NCI-H2171 treated with DMSO at 0.1 percent for 48 hours (cell line): ENCODE results near the gene PHACTR3.

Experiments used
- DNase-seq: peaks from one replicate; lab custom pipeline; 2025; lab: John Stamatoyannopoulos, UW

PHACTR3 gene

DNA sequence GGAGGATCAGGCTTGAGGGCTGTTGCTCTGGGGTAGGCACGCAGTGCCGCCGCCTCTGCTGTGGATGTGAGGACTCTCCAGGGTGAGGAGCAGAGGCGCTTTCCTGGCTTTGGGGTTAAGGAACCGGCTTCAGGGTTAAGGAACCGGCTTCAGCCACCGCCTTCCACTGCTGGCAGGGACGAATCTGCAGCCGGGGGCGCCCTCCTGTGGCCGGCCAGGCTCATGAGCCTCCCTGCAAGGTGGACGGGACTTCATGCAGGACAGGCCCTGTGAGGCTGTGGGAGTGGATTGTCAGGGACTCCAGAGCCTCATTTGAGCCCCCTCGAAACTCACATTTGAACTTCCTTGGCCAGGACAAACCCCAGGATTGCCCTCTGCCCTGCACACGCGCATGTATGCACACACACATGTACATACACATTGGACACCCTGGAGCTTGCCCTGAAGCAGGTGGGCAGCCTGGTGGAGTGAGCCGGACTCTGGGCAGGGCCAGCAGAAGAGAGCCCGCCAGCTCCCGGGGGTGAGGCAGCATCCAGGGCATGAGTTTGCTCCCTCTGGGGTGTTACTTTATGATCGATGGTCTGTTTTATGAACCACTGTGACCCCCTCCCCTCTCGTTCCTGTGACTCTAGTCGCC, 146.9 kb downstream of the PHACTR3 start:
- peak; percentile 24 for DNase-seq

GRCh38 chr20:59752101-59752586, 147.8 kb downstream of the PHACTR3 start:
- DNase-seq: no peak

- no peak for DNase-seq
These were observed 148.5 kb downstream of the PHACTR3 start for GRCh38 chr20:59752704-59753460.

DNA sequence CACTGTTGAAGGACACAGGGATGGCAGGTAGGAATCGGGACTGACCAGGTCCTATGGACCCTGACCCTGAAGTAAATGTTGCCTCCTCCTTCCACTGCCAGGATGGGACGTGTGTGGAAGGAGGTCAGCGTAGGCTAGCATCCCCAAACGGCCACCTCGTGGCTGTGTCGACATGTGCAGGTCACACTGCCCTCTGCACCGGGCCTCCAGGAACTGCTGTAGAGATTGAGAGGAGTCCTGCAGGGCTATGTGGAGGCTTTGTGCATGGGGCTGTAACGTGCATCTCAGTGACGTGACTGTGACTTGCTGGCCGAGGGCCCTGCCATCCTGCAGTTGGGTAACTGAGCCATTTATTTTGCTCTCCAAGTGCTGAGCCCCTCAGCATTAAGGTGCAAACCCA, 149.5 kb downstream of the PHACTR3 start:
- no peak for DNase-seq

GRCh38 chr20:59754551-59754950, 150.2 kb downstream of the PHACTR3 start:
- DNase-seq: no peak

- no peak for DNase-seq
These were observed 151.9 kb downstream of the PHACTR3 start for GRCh38 chr20:59756241-59756640.

DNA sequence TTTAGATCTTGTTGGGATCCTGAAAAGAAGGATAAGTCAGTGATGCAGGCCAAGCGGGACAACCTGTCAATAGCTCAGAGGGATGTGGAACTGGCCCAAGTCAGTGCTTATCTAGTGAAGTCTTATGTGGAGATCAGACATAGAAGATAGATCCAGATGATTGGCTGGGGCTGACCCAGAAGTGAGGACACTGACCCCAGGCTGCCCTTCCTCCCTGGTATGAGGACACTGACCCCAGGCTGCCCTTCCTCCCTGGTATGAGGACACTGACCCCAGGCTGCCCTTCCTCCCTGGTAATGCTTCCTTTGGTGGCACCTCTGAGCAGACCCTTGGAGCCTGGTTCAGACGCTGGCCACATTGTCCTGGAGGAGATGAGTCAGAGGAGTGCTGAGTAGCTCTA, 159.7 kb downstream of the PHACTR3 start:
- no peak for DNase-seq

DNA sequence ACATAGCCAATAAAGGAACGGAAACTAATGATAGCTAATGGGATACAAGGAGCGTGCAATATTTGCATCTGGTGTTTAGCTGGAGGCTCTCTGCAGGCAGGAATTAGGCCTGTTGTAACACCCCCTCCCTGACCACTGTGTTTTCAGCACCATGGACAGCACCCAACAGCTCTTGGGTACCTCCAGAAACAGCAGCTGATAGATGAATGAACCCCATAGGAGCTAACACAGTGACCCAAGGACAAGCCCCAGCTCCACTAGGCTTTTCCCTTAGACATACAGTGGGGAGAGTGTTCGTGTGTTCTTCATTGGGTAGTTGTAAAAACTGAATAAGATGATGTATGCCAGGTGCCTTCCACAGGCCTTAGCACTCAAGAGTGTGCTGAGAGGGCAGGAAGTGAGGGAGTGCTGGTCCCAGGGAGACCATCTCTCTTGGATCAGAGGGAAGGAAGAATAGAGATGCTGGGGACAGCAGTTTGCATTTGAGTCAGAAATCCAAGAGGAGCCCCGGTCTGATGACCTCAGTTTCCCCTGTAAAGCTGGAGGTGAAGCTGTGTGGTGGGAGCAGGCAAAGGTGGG, 161.3 kb downstream of the PHACTR3 start:
- DNase-seq: no peak

GRCh38 chr20:59767656-59768055, 163.3 kb downstream of the PHACTR3 start:
- no peak for DNase-seq

GRCh38 chr20:59770270-59770669, 165.9 kb downstream of the PHACTR3 start:
- peak; percentile 9 for DNase-seq

- no peak for DNase-seq
These were observed 166.5 kb downstream of the PHACTR3 start for GRCh38 chr20:59770851-59771250.

- DNase-seq: peak; percentile 30
These were observed 167.4 kb downstream of the PHACTR3 start for GRCh38 chr20:59771506-59772372.

GRCh38 chr20:59772373-59772705, 168.0 kb downstream of the PHACTR3 start:
- no peak for DNase-seq

DNA sequence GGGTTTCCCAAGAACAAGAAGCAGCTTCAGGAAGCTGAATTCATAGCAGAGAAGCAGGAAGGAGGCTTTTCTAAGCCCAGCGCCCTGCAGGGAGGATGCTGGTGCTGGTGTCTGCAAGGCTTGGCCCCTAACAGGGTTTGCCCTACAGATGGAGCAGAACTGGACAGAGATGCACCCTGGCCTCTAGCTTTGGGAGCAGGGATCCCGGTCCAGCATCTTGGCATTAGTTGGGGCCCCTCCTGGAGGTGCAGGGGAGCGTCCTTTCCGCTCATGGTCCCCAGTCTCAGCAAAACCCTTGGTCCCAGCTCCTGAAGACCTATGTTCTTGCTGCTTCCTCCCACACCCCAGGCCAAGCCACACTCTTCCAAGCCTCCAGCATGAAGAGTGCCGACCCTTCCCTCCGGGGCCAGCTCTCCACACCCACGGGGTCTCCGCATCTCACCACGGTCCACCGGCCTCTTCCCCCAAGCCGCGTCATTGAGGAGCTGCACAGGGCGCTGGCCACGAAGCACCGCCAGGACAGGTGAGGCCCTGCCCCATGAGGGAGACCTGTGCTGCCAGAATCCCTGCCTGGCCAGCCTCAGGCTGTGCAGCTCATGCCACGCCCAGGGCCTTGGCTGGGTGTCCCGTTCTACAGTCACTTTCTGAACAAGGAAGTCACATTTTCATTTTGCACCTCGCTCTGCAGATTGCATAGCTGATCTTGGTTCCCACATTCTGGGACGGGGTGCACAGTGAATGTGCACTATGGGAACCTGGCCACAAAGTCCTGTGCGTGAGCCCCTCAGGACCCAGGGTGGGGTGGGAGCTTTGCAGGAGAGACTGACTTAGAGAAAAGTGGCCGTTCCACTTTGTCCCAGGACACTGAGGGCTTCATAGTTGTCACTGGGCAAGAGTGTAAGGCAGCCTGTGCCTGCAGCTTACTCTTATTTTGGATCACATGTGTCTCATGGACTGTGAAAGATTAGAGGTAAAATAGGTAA, 168.9 kb downstream of the PHACTR3 start:
- no peak for DNase-seq

- no peak for DNase-seq
These were observed 169.9 kb downstream of the PHACTR3 start for GRCh38 chr20:59774204-59774641.

DNA sequence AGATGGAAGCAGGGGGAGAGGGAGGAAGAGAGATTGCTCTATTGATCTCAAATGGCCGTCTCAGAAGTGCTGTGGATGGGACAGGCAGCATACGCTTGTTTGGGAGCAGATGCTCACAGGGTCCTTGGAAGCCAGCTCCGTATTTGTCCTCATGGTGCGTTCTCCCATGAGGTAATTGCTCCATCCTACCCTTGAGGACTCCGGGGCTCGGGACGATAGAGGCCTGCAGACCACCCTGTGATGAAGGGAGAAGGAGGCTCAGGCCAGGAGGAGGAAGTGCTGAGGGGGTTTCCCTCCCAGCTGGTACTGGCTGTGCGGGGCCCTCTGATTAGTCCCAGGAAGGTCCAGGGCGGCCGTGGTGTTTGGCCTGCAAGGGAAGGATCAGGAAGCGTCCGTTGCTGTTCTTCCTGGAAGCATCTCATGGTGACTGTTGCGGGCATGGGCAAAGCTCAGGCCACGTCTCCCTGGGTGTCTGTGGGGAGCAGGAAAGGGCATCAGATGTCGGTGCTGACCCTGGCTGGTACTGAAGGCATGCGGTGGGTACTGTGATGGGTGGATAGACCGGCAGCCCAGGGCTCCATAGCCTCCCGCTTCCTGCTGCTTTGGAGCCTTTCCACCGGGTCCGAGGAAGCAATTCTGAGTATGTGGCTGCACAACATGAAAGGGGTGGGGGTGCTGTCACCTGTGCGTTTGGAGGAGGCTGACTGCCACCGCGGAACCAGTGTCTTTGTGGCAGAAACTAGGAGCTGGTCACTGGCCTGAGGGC, 170.8 kb downstream of the PHACTR3 start:
- no peak for DNase-seq

GRCh38 chr20:59775687-59776055, 171.3 kb downstream of the PHACTR3 start:
- DNase-seq: no peak

DNA sequence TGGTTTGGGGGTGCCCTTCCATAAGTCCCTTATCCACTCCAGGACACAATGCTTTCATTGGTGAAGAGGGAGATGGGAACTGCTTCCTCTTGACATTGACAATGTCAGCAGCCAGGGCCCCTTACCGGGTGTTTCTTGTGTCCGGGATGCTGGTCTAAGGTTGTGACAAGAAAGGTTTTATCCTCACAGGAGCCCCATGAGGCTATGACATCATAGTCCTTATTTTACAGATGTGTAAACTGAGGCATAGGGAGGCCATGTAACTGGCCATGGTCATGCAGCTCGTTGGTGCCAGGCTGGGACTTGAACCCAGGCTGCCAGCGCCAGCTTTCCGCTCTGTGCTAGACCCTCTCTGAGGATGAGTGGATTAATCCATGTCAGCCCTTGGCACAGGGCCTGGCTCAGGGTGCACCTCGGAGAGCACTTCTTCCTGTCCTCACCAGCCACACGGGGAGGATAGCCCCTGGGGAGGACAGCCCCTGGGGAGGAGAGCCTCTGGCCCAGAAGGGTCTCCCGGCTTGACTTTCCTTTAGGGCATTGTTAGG, 171.8 kb downstream of the PHACTR3 start:
- DNase-seq: no peak

DNA sequence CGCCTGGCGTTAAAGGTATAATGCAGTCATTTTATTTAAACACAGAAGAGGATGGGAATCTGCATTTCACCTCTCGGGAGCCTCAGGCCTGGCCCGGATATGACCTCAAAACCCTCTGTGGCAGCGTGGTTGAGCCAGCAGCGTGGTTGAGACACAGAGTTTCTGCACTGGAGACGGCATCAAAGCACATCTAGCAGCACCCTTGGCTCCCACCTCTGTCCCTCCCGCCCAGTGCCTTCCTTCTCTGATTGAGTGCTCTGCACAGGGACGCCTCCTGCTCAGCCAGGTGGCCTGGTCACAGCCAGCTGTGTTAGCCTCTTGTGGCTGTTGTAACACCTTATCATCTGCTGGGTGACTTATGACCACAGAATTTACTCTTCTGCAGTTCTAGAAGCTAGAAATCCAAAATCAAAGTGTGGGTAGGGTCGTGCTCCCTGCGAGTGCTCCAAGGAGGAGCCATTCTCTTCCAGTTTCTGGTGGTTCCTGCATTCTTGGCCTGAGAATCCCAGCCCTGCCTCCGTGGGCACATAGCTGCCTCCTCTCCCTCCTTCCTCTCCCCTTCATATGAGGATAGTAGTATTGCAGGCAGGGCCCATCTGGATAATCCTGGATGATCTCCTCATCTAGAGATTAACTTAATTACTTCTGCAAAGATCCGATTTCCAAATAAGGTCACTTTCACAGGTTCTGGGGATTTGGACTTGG, 172.4 kb downstream of the PHACTR3 start:
- no peak for DNase-seq
